Measurements from ENCODE around the gene TMEM120B. TPM values are rescaled to one million over a fixed set of nuclear protein-coding genes. Genes with fewer than 3 reads are reported as not detected.

The TMEM120B gene
- total and polyA plus RNA-seq, 2 experiments from 2014 or later, result 4.7 to 10.7 TPM

- TF ChIP-seq EZH2 (IDR thresholded peaks at IDR 0.05; ENCODE audit: insufficient read depth, poor library complexity, severe bottlenecking) (no peak), EZH2phosphoT487 (IDR thresholded peaks at IDR 0.05; ENCODE audit: insufficient read depth, low read depth) (no peak)
- in situ Hi-C loops (cut with MboI), result no loop called here
- H3K4me1 ChIP-seq (ENCODE audit: insufficient read depth), result peaks cover 25% of the 10 kb centered on the region
Measured at GRCh38 chr12:121780429-121780828, 67.9 kb downstream of the TMEM120B start.

GRCh38 chr12:121781484-121781997 lies 69.0 kb downstream of the TMEM120B start:
- Histone ChIP-seq H3K4me1 (ENCODE audit: insufficient read depth) (peaks cover 30% of the 10 kb centered on the region), H3K27ac (peak overlapping the region; percentile 26; the same call in 1 of the 2 replicates), H3K4me2 (ENCODE audit: unreplicated experiment) (no peak overlapping the region), H3K79me2 (ENCODE audit: insufficient read depth) (no peaks in the 10 kb centered on the region), H2AFZ (no peak overlapping the region), H3K9me2 (ENCODE audit: insufficient read depth) (no peaks in the 10 kb centered on the region), H3K4me3 (no peak overlapping the region), H4K20me1 (ENCODE audit: insufficient read depth) (no peaks in the 10 kb centered on the region), H3K36me3 (ENCODE audit: low read depth) (no peaks in the 10 kb centered on the region), H3K9ac (no peak overlapping the region), H3F3A (ENCODE audit: insufficient read depth) (peaks cover 27% of the 10 kb centered on the region), H3K27me3 (replicated peaks; ENCODE audit: insufficient read depth) (no peaks in the 10 kb centered on the region), H3K9me3 (ENCODE audit: low read depth) (no peaks in the 10 kb centered on the region)
- 45 to 47% methylated on average over 12 of the region's 12 CpGs for WGBS, 2 experiments (ENCODE audit: low coverage in 1 of 2, low lambda C conversion rate in 2 of 2, missing lambda C conversion rate in 2 of 2)
- TF ChIP-seq EZH2phosphoT487 (IDR thresholded peaks at IDR 0.05; ENCODE audit: insufficient read depth, low read depth) (no peak), EZH2 (IDR thresholded peaks at IDR 0.05; ENCODE audit: insufficient read depth, poor library complexity, severe bottlenecking) (no peak)
- no peak for DNase-seq
- in situ Hi-C loops (cut with MboI), result no loop called here

More at GRCh38 chr12:121780429-121780828, 67.9 kb downstream of the TMEM120B start:
- Histone ChIP-seq H3K36me3 (ENCODE audit: low read depth) (no peaks in the 10 kb centered on the region), H2AFZ (no peak overlapping the region), H3K9me2 (ENCODE audit: insufficient read depth) (no peaks in the 10 kb centered on the region), H3K27ac (no peak overlapping the region), H4K20me1 (ENCODE audit: insufficient read depth) (no peaks in the 10 kb centered on the region), H3K27me3 (replicated peaks; ENCODE audit: insufficient read depth) (no peaks in the 10 kb centered on the region), H3K9me3 (ENCODE audit: low read depth) (no peaks in the 10 kb centered on the region), H3F3A (ENCODE audit: insufficient read depth) (peaks cover 27% of the 10 kb centered on the region), H3K4me2 (ENCODE audit: unreplicated experiment) (no peak overlapping the region), H3K79me2 (ENCODE audit: insufficient read depth) (no peaks in the 10 kb centered on the region), H3K9ac (no peak overlapping the region), H3K4me3 (no peak overlapping the region)
- no peak for DNase-seq
- WGBS, 2 experiments (ENCODE audit: low coverage in 1 of 2, low lambda C conversion rate in 2 of 2, missing lambda C conversion rate in 2 of 2), result 93 to 96% methylated on average over 11 of the region's 11 CpGs

GRCh38 chr12:121781998-121782979 lies 69.7 kb downstream of the TMEM120B start:
- 58 to 59% methylated on average over 14 of the region's 14 CpGs for WGBS, 2 experiments (ENCODE audit: low coverage in 1 of 2, low lambda C conversion rate in 2 of 2, missing lambda C conversion rate in 2 of 2)

DNA sequence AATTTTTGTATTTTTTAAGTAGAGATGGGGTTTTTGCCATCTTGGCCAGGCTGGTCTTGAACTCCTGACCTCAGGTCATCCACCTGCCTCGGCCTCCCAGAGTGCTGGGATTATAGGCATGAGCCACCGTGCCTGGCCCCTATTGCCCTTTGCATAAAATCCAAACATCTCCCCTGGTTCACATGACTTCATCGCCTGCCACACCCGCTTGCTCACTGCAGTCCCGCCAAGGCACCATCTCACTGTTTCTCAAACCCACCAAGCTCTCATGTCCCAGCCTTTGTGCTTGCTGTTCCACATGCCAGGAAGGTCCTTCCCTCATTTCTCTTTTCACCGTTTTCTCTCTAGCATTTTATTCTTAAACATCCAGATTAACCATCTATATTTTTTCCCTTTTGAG lies 71.2 kb downstream of the TMEM120B start:
- no peaks in the 10 kb centered on the region for H4K20me1 ChIP-seq (ENCODE audit: insufficient read depth)
- peaks cover 30% of the 10 kb centered on the region for H3K4me1 ChIP-seq (ENCODE audit: insufficient read depth)
- TF ChIP-seq EZH2 (IDR thresholded peaks at IDR 0.05; ENCODE audit: insufficient read depth, poor library complexity, severe bottlenecking), result no peak
- no peak for TF ChIP-seq EZH2phosphoT487 (IDR thresholded peaks at IDR 0.05; ENCODE audit: insufficient read depth, low read depth)
- H3K4me2 ChIP-seq (ENCODE audit: unreplicated experiment), result peak overlapping the region; percentile 44
- in situ Hi-C loops (cut with MboI), result no loop called here
- no peaks in the 10 kb centered on the region for H3K27me3 ChIP-seq (replicated peaks; ENCODE audit: insufficient read depth)
- peak overlapping the region; percentile 78 for H3K27ac ChIP-seq
- no peaks in the 10 kb centered on the region for H3K36me3 ChIP-seq (ENCODE audit: low read depth)
- DNase-seq, result peak; percentile 78
- H3K9ac ChIP-seq, result peak overlapping the region; percentile 69
- H3K9me2 ChIP-seq (ENCODE audit: insufficient read depth), result no peaks in the 10 kb centered on the region
- H3K9me3 ChIP-seq (ENCODE audit: low read depth), result no peaks in the 10 kb centered on the region
- peaks cover 33% of the 10 kb centered on the region for H3F3A ChIP-seq (ENCODE audit: insufficient read depth)
- H3K4me3 ChIP-seq, result no peak overlapping the region
- H3K79me2 ChIP-seq (ENCODE audit: insufficient read depth), result no peaks in the 10 kb centered on the region
- H2AFZ ChIP-seq, result no peak overlapping the region
- 7 to 9% methylated on average over 6 of the region's 6 CpGs for WGBS, 2 experiments (ENCODE audit: low coverage in 1 of 2, low lambda C conversion rate in 2 of 2, missing lambda C conversion rate in 2 of 2)

More at GRCh38 chr12:121781998-121782979, 69.7 kb downstream of the TMEM120B start:
- no peak for TF ChIP-seq EZH2phosphoT487 (IDR thresholded peaks at IDR 0.05; ENCODE audit: insufficient read depth, low read depth)
- TF ChIP-seq EZH2 (IDR thresholded peaks at IDR 0.05; ENCODE audit: insufficient read depth, poor library complexity, severe bottlenecking), result no peak
- Histone ChIP-seq H2AFZ (no peak overlapping the region), H3F3A (ENCODE audit: insufficient read depth) (peaks cover 33% of the 10 kb centered on the region), H3K79me2 (ENCODE audit: insufficient read depth) (no peaks in the 10 kb centered on the region), H3K9me2 (ENCODE audit: insufficient read depth) (no peaks in the 10 kb centered on the region), H3K9me3 (ENCODE audit: low read depth) (no peaks in the 10 kb centered on the region), H3K4me1 (ENCODE audit: insufficient read depth) (peaks cover 30% of the 10 kb centered on the region), H3K4me2 (ENCODE audit: unreplicated experiment) (peak overlapping the region; percentile 22), H3K27ac (peak overlapping the region; percentile 26; the same call in 1 of the 2 replicates), H4K20me1 (ENCODE audit: insufficient read depth) (no peaks in the 10 kb centered on the region), H3K36me3 (ENCODE audit: low read depth) (no peaks in the 10 kb centered on the region), H3K4me3 (no peak overlapping the region), H3K9ac (no peak overlapping the region), H3K27me3 (replicated peaks; ENCODE audit: insufficient read depth) (no peaks in the 10 kb centered on the region)
- in situ Hi-C loops (cut with MboI), result no loop called here
- DNase-seq, result peak; percentile 53
